ENCODE measurements around the gene GPC5.

The GPC5 gene

GRCh38 chr13:92640936-92641335 lies 1242.5 kb downstream of the GPC5 start:
- TF ChIP-seq REPIN1 (tag by site-specific recombination; IDR thresholded peaks at IDR 0.05; ENCODE audit: low read depth): no peak
- TF ChIP-seq GLI2 (tag by site-specific recombination; IDR thresholded peaks at IDR 0.05; ENCODE audit: borderline replicate concordance, low read depth): no peak
- TF ChIP-seq ZNF768 (tag by site-specific recombination; IDR thresholded peaks at IDR 0.05): no peak
- no peak for TF ChIP-seq ZBTB48 (tag by site-specific recombination; IDR thresholded peaks at IDR 0.05)
- no peak for TF ChIP-seq REST (tag by site-specific recombination; IDR thresholded peaks at IDR 0.05)
- no peak for TF ChIP-seq ZNF580 (tag by site-specific recombination; IDR thresholded peaks at IDR 0.05)
- TF ChIP-seq FEZF1 (tag by site-specific recombination; IDR thresholded peaks at IDR 0.05): no peak
- TF ChIP-seq ZSCAN23 (tag by site-specific recombination; IDR thresholded peaks at IDR 0.05): no peak
- TF ChIP-seq ZNF561 (tag by site-specific recombination; IDR thresholded peaks at IDR 0.05; ENCODE audit: borderline replicate concordance): no peak
- no peak for TF ChIP-seq MZF1 (tag by site-specific recombination; IDR thresholded peaks at IDR 0.05; ENCODE audit: borderline replicate concordance)
- TF ChIP-seq ZNF174 (tag by site-specific recombination; IDR thresholded peaks at IDR 0.05): no peak
- no peak for TF ChIP-seq ZNF791 (tag by site-specific recombination; IDR thresholded peaks at IDR 0.05)
- TF ChIP-seq SCRT1 (tag by site-specific recombination; IDR thresholded peaks at IDR 0.05; ENCODE audit: borderline replicate concordance): no peak
- TF ChIP-seq ZXDB (tag by site-specific recombination; IDR thresholded peaks at IDR 0.05): no peak
- no peak for TF ChIP-seq ZNF530 (tag by site-specific recombination; IDR thresholded peaks at IDR 0.05; ENCODE audit: low read depth)
- no peak for TF ChIP-seq ZNF211 (tag by site-specific recombination; IDR thresholded peaks at IDR 0.05; ENCODE audit: low read depth)
- TF ChIP-seq, protein P1, sequence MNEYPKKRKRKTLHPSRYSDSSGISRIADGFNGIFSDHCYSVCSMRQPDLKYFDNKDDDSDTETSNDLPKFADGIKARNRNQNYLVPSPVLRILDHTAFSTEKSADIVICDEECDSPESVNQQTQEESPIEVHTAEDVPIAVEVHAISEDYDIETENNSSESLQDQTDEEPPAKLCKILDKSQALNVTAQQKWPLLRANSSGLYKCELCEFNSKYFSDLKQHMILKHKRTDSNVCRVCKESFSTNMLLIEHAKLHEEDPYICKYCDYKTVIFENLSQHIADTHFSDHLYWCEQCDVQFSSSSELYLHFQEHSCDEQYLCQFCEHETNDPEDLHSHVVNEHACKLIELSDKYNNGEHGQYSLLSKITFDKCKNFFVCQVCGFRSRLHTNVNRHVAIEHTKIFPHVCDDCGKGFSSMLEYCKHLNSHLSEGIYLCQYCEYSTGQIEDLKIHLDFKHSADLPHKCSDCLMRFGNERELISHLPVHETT (tag by site-specific recombination; IDR thresholded peaks at IDR 0.05): no peak
- TF ChIP-seq, protein P2, sequence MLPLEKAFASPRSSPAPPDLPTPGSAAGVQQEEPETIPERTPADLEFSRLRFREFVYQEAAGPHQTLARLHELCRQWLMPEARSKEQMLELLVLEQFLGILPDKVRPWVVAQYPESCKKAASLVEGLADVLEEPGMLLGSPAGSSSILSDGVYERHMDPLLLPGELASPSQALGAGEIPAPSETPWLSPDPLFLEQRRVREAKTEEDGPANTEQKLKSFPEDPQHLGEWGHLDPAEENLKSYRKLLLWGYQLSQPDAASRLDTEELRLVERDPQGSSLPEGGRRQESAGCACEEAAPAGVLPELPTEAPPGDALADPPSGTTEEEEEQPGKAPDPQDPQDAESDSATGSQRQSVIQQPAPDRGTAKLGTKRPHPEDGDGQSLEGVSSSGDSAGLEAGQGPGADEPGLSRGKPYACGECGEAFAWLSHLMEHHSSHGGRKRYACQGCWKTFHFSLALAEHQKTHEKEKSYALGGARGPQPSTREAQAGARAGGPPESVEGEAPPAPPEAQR (tag by site-specific recombination; IDR thresholded peaks at IDR 0.05): no peak
- TF ChIP-seq ZNF624 (tag by site-specific recombination; IDR thresholded peaks at IDR 0.05): no peak
- ChIA-PET POLR2A (no interaction called here), CTCF (no interaction called here)
- Histone ChIP-seq H3K9me3 (ENCODE audit: control insufficient read depth, insufficient read depth, low read depth, low read length) (no peaks in the 10 kb centered on the region), H3K4me3 (ENCODE audit: low read depth, low read length) (no peak overlapping the region), H3K36me3 (ENCODE audit: control insufficient read depth in 2 of 2, insufficient read depth in 1 of 2, low read length in 2 of 2) (no peaks in the 10 kb centered on the region), H3K27ac (ENCODE audit: extremely low read depth, low read depth, low read length) (no peak overlapping the region), H3K4me1 (ENCODE audit: control insufficient read depth, insufficient read depth, low read length) (no peaks in the 10 kb centered on the region)

DNA sequence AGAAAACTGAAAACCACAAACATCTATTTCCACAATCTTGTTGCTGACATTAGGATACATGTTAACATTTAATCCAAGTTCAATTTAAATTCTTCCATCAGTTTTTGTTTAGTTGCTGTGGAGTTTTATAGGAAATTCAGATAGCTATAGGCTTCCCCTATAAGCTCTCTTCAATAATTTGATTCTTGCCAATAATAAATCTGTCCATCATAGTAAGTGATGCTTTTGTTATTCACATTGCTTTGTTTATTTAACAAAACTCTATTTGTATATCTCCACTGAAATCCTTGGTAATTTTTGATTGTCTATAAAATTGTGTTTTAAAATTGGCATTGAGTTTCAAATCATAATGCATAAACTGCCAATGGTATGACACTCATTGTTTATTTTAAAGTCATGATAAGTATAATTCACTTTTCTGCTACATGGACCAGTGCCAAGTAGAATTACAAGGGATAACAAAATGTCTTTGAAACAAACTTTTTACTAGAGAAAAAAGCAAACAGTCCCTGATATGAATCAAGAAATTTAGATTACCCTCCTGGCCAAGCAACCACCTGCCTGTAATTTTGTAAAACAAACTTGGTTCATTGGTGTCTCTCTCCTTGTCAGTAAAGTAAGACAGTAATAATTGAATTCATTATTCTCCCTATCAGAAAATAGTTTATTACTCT lies 1250.9 kb downstream of the GPC5 start:
- CTCF ChIA-PET: no interaction called here
- H3K27ac ChIP-seq (ENCODE audit: extremely low read depth, low read depth, low read length): no peak overlapping the region
- POLR2A ChIA-PET: no interaction called here

More for the DNA sequence above, 1250.9 kb downstream of the GPC5 start:
- Histone ChIP-seq H3K4me3 (ENCODE audit: low read depth, low read length) (no peak overlapping the region), H3K4me1 (ENCODE audit: control insufficient read depth, insufficient read depth, low read length) (no peaks in the 10 kb centered on the region), H3K9me3 (ENCODE audit: control insufficient read depth, insufficient read depth, low read depth, low read length) (no peaks in the 10 kb centered on the region), H3K36me3 (ENCODE audit: control insufficient read depth in 2 of 2, insufficient read depth in 1 of 2, low read length in 2 of 2) (no peaks in the 10 kb centered on the region)
- peak; percentile 70; the same call in 1 of the 2 replicates for TF ChIP-seq TCF7L2 (IDR thresholded peaks at IDR 0.05; ENCODE audit: borderline replicate concordance, low read depth, low read length)
- no peak for TF ChIP-seq HOXC10 (CRISPR knock-in tag; IDR thresholded peaks at IDR 0.05)

All from HEK293 (cell line).